A673 (cell line): ENCODE measurements around the gene BBS9. TPM values are rescaled to one million over a fixed set of nuclear protein-coding genes. Genes with fewer than 3 reads are reported as not detected.

Experiments used
- BruUV-seq: library from RNA; stranded (reverse); fragments of 400-500 nt; replicated peaks from 2 replicates; lab custom pipeline; 2021; lab: Mats Ljungman, UMichigan
- CTCF ChIA-PET: fragments of 300-600 bp; sonication (Branson Sonifier 250); formaldehyde crosslinking; loops from one replicate; lab custom pipeline; 2022; ENCODE audit warnings: antibody characterized with exemption; lab: Charles Lee
- POLR2A ChIA-PET: fragments of 300-600 bp; sonication (Branson Sonifier 250); formaldehyde crosslinking; loops from one replicate; lab custom pipeline; 2022; ENCODE audit warnings: antibody characterized with exemption; ENCODE audit not compliant: low non-redundant PET; lab: Charles Lee
- DNase-seq: peaks from one replicate; pipeline ENCODE4 v3.0.0-alpha.2; 2015; ENCODE audit warnings: low spot score
- H3K27ac ChIP-seq: fragments of 200-600 bp; sonication (generic); 2 replicates; pipeline ENCODE4 v1.5.1; 2016; ENCODE audit warnings: mixed run types, low read depth, mild to moderate bottlenecking, mixed read lengths, antibody characterized with exemption, low read length; ENCODE audit not compliant: poor library complexity, severe bottlenecking
- H3K27me3 ChIP-seq: fragments of 200-600 bp; sonication (generic); replicated peaks from 2 replicates; pipeline ENCODE4 v1.6.1; 2017; ENCODE audit warnings: mixed run types, low read depth, mild to moderate bottlenecking, mixed read lengths, antibody characterized with exemption, low read length; ENCODE audit not compliant: insufficient read depth, poor library complexity
- H3K36me3 ChIP-seq: fragments of 200-600 bp; sonication (generic); 2 replicates; pipeline ENCODE4 v1.6.1; 2016; ENCODE audit warnings: mixed run types, mild to moderate bottlenecking, mixed read lengths, antibody characterized with exemption, low read length; ENCODE audit not compliant: insufficient read depth, poor library complexity, severe bottlenecking
- H3K4me1 ChIP-seq: fragments of 200-600 bp; sonication (generic); 2 replicates; pipeline ENCODE4 v1.6.1; 2017; ENCODE audit warnings: mixed run types, mild to moderate bottlenecking, mixed read lengths, antibody characterized with exemption, low read length; ENCODE audit not compliant: insufficient read depth, poor library complexity, severe bottlenecking
- H3K4me3 ChIP-seq: fragments of 200-600 bp; sonication (generic); 2 replicates; pipeline ENCODE4 v1.5.1; 2016; ENCODE audit warnings: low read depth, mixed run types, mild to moderate bottlenecking, mixed read lengths, low read length; ENCODE audit not compliant: poor library complexity, severe bottlenecking
- H3K9me3 ChIP-seq: fragments of 200-600 bp; sonication (generic); 2 replicates; pipeline ENCODE4 v1.6.1; 2016; ENCODE audit warnings: mixed run types, low read depth, mild to moderate bottlenecking, mixed read lengths, antibody characterized with exemption, low read length; ENCODE audit not compliant: poor library complexity, severe bottlenecking
- CTCF ChIP-seq: fragments of 300-800, 200-600 bp; sonication (generic); conservative IDR thresholded peaks from 2 replicates; pipeline ENCODE4 v1.5.1; 2017; ENCODE audit warnings: low read depth, mild to moderate bottlenecking, antibody characterized with exemption, low read length, moderate library complexity, mixed read lengths
- EZH2 ChIP-seq: fragments of 200-600 bp; sonication (generic); IDR thresholded peaks from 2 replicates; pipeline ENCODE4 v1.6.1; 2017; ENCODE audit warnings: borderline replicate concordance, low read depth, mild to moderate bottlenecking, mixed read lengths, antibody characterized with exemption, low read length; ENCODE audit not compliant: poor library complexity, severe bottlenecking
- intact Hi-C: fragments of 100-400 bp; cut with micrococcal nuclease; formaldehyde crosslinking; loops from one replicate; pipeline ENCODE4 v1.10.0; 2022; ENCODE audit not compliant: unreplicated experiment
- total RNA-seq: library from RNA; stranded (reverse); gene quantifications from 2 replicates; pipeline ENCODE4 v1.2.3, GENCODE V29; 2021

BBS9 gene
- total RNA-seq, 1 experiment from 2014 or later: 9.4 TPM

- H3K4me1 ChIP-seq: no peaks in the 10 kb centered on the region
- CTCF ChIA-PET: no interaction called here
Measured at GRCh38 chr7:33563651-33564050, 434.3 kb downstream of the BBS9 start.

GRCh38 chr7:33578166-33578565, 448.8 kb downstream of the BBS9 start:
- no TSS peak for BruUV-seq
- H3K27ac ChIP-seq: no peak overlapping the region
- no peaks in the 10 kb centered on the region for H3K36me3 ChIP-seq
- H3K4me3 ChIP-seq: no peak overlapping the region
- DNase-seq: no peak
- no peaks in the 10 kb centered on the region for H3K27me3 ChIP-seq
- intact Hi-C loops: no loop called here
- H3K4me1 ChIP-seq: no peaks in the 10 kb centered on the region
- POLR2A ChIA-PET: no interaction called here
- TF ChIP-seq EZH2 (no peak), CTCF (no peak)
- CTCF ChIA-PET: no interaction called here
- no peaks in the 10 kb centered on the region for H3K9me3 ChIP-seq

More at GRCh38 chr7:33563651-33564050, 434.3 kb downstream of the BBS9 start:
- no peak for TF ChIP-seq CTCF
- no peak for TF ChIP-seq EZH2
- no peaks in the 10 kb centered on the region for H3K27me3 ChIP-seq
- no TSS peak for BruUV-seq
- H3K4me3 ChIP-seq: no peak overlapping the region
- no peak for DNase-seq
- POLR2A ChIA-PET: no interaction called here
- H3K27ac ChIP-seq: no peak overlapping the region
- no peaks in the 10 kb centered on the region for H3K36me3 ChIP-seq
- no peaks in the 10 kb centered on the region for H3K9me3 ChIP-seq
- intact Hi-C loops: no loop called here

- Histone ChIP-seq H3K9me3 (no peaks in the 10 kb centered on the region), H3K4me1 (no peaks in the 10 kb centered on the region), H3K36me3 (no peaks in the 10 kb centered on the region), H3K27ac (no peak overlapping the region), H3K4me3 (no peak overlapping the region), H3K27me3 (no peaks in the 10 kb centered on the region)
- TF ChIP-seq EZH2 (no peak), CTCF (no peak)
- intact Hi-C loops: no loop called here
- ChIA-PET CTCF (no interaction called here), POLR2A (no interaction called here)
- no TSS peak for BruUV-seq
- no peak for DNase-seq
Measured at GRCh38 chr7:33578881-33579672, 449.7 kb downstream of the BBS9 start.
